ENCODE results near the gene PLPP3.

PLPP3 gene

GRCh38 chr1:56506951-56507491, 72.3 kb downstream of the PLPP3 start:
- H3K4me3 ChIP-seq (ENCODE audit: low read depth, low read length) = no peak overlapping the region

GRCh38 chr1:56505792-56506743, 73.3 kb downstream of the PLPP3 start:
- TF ChIP-seq CTCF (IDR thresholded peaks at IDR 0.05; ENCODE audit: borderline replicate concordance, insufficient read depth, low read depth, low read length) = no peak
- H3K4me3 ChIP-seq (ENCODE audit: low read depth, low read length) = no peak overlapping the region

More at GRCh38 chr1:56506951-56507491, 72.3 kb downstream of the PLPP3 start:
- TF ChIP-seq CTCF (IDR thresholded peaks at IDR 0.05; ENCODE audit: borderline replicate concordance, insufficient read depth, low read depth, low read length) = no peak

- TF ChIP-seq CTCF (IDR thresholded peaks at IDR 0.05; ENCODE audit: borderline replicate concordance, insufficient read depth, low read depth, low read length) = no peak
These were observed 76.6 kb downstream of the PLPP3 start for GRCh38 chr1:56502700-56503245.

GRCh38 chr1:56501888-56502287, 77.5 kb downstream of the PLPP3 start:
- H3K4me3 ChIP-seq (ENCODE audit: low read depth, low read length) = no peak overlapping the region
- TF ChIP-seq CTCF (IDR thresholded peaks at IDR 0.05; ENCODE audit: borderline replicate concordance, insufficient read depth, low read depth, low read length) = no peak

More at GRCh38 chr1:56502700-56503245, 76.6 kb downstream of the PLPP3 start:
- H3K4me3 ChIP-seq (ENCODE audit: low read depth, low read length) = no peak overlapping the region

DNA sequence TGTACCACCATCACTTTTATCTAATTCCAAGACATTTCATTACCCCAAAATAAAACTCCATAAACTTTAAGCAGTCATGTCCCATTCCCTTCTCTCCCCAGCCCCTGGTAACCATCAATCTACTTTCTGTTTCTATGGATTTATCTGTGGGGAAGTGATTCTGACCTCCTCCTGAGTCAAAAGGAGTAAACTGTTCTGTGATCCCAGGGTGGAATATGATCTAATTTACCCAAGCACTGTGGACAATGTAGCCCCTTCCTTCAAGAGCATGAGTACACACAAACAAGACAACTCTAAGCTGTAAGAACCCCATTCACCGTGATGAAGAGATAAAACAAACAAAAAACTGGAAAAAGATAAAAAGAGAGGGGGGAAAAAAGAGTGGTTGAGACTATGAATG, 77.9 kb downstream of the PLPP3 start:
- TF ChIP-seq CTCF (IDR thresholded peaks at IDR 0.05; ENCODE audit: borderline replicate concordance, insufficient read depth, low read depth, low read length) = no peak
- no peak overlapping the region for H3K4me3 ChIP-seq (ENCODE audit: low read depth, low read length)

DNA sequence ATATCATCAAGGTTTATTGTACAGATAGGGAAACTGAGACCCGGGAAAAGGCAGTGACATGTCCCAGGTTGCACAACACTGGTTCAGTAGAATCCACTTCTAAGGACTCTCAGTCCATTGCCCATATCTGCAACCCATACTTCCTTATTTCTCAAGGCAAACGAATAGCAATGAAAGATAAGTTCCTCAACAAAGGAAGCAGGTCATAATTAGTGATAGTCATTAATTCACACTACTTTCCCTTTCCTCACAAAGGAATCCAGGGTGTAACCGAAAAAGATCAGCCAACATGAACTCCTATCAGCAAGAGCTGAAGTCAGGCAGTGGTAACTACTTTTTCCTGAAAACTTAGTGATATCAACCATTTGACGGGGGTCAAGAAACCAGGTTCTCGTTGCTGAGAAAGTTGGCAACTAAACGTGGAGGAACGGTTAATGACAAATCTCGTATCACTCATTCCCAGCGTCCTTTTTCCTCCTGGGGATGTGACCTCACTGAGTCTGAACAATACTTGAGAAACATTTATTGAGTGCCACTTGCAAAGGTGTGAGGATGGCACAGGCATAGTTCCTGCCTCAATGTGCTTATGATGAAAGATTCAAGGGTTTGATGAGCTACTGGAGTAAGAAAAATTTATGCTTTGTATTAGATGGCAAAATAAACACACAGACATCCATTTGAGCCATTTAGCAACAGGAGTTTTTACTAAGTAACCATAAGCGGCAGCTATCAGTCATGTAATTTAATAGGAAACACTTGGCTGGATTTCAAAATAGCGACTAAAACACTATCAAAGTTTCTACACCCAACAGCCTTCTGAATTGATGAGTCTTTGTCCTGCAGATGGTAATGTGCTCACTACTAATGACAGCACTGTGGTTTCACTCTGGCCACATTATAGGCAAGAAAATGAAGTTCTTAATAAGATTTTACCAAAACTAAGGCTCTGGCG, 82.3 kb downstream of the PLPP3 start:
- H3K4me3 ChIP-seq (ENCODE audit: low read depth, low read length) = no peak overlapping the region
- no peak for TF ChIP-seq CTCF (IDR thresholded peaks at IDR 0.05; ENCODE audit: borderline replicate concordance, insufficient read depth, low read depth, low read length)
